LNCAP (cell line): ENCODE data around the gene AIFM2.

Experiments used
- CTCF ChIP-seq: fragments of 450-650 bp; IDR thresholded peaks from 2 replicates; pipeline ENCODE4 v1.5.1; 2017; ENCODE audit warnings: mild to moderate bottlenecking

Gene AIFM2

GRCh38 chr10:70098271-70098670 is 34.4 kb downstream of the AIFM2 start:
- no peak for TF ChIP-seq CTCF

- TF ChIP-seq CTCF, result no peak
These were observed 35.2 kb downstream of the AIFM2 start for GRCh38 chr10:70097459-70097858.

GRCh38 chr10:70096705-70097420 is 35.8 kb downstream of the AIFM2 start:
- no peak for TF ChIP-seq CTCF

GRCh38 chr10:70096016-70096704 is 36.5 kb downstream of the AIFM2 start:
- no peak for TF ChIP-seq CTCF

GRCh38 chr10:70094250-70094649 is 38.4 kb downstream of the AIFM2 start:
- TF ChIP-seq CTCF, result no peak

GRCh38 chr10:70093335-70093944 is 39.2 kb downstream of the AIFM2 start:
- TF ChIP-seq CTCF, result no peak

- TF ChIP-seq CTCF, result no peak
These were observed 40.3 kb downstream of the AIFM2 start for GRCh38 chr10:70092389-70092718.
